NB4 (cell line): Measurements from ENCODE around the gene RASGRP2.

Experiments used
- CTCF ChIP-seq: IDR thresholded peaks from one replicate; pipeline ENCODE4 v1.5.1; 2012; ENCODE audit warnings: low read depth, low read length
- POLR2A ChIP-seq: IDR thresholded peaks from 2 replicates; pipeline ENCODE4 v1.6.1; 2011; ENCODE audit warnings: mild to moderate bottlenecking; ENCODE audit not compliant: insufficient read length; ENCODE audit errors: extremely low read depth
- TF ChIP-seq, protein P1 (sequence below): IDR thresholded peaks from 2 replicates; pipeline ENCODE4 v1.6.1; 2011; ENCODE audit warnings: low read depth, low read length

GRCh38 chr11:64734811-64735724 is 8.9 kb downstream of the RASGRP2 start:
- no peak for TF ChIP-seq POLR2A
- no peak for TF ChIP-seq CTCF
- TF ChIP-seq, protein P1, sequence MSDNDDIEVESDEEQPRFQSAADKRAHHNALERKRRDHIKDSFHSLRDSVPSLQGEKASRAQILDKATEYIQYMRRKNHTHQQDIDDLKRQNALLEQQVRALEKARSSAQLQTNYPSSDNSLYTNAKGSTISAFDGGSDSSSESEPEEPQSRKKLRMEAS: no peak
